H1 (cell line): ENCODE data around the gene ZFR. TPM values are rescaled to one million over a fixed set of nuclear protein-coding genes. Genes with fewer than 3 reads are reported as not detected.
A peak's percentile ranks its signal among the peaks of the same experiment; 100 is the strongest.

Source experiments
- CTCF ChIA-PET: fragments of 300-600 bp; sonication (Branson Sonifier 250); formaldehyde crosslinking; loops from one replicate; lab custom pipeline; 2021; ENCODE audit not compliant: partially characterized antibody; lab: Charles Lee
- POLR2A ChIA-PET: fragments of 300-600 bp; sonication (Branson Sonifier 250); formaldehyde crosslinking; loops from one replicate; lab custom pipeline; 2021; ENCODE audit warnings: inconsistent platforms; ENCODE audit not compliant: partially characterized antibody; lab: Charles Lee
- DNase-seq, 2 experiments: peaks; one replicate each; pipeline versions ENCODE4 v3.0.0 to v3.0.0-alpha.2; 2010 to 2022; ENCODE audit warnings: low spot score in 2 of 2, low read depth in 1 of 2, mixed read lengths in 1 of 2
- FAIRE-seq: peaks from 2 replicates; lab custom pipeline; 2011; peaks lifted over from hg19 to GRCh38; lab: Jason Lieb, UNC
- H2AFZ ChIP-seq: 2 replicates; pipeline ENCODE4 v1.8.1; 2012; ENCODE audit warnings: low read length, inconsistent platforms
- H2AK5ac ChIP-seq: 2 replicates; pipeline ENCODE4 v1.6.1; 2013; ENCODE audit warnings: low read depth, low read length
- H2BK120ac ChIP-seq: replicated peaks from 2 replicates; pipeline ENCODE3; 2013; ENCODE audit warnings: low read depth, low read length, inconsistent platforms
- H2BK12ac ChIP-seq: 2 replicates; pipeline ENCODE4 v1.6.1; 2013; ENCODE audit warnings: low read depth, low read length
- H2BK15ac ChIP-seq: 2 replicates; pipeline ENCODE4 v1.6.1; 2013; ENCODE audit warnings: low read length
- H2BK20ac ChIP-seq: 2 replicates; pipeline ENCODE4 v1.6.1; 2013; ENCODE audit warnings: low read length
- H2BK5ac ChIP-seq: 2 replicates; pipeline ENCODE4 v1.6.1; 2013; ENCODE audit warnings: low read depth, low read length
- H3K14ac ChIP-seq: 2 replicates; pipeline ENCODE4 v1.6.1; 2013; ENCODE audit warnings: inconsistent platforms; ENCODE audit not compliant: insufficient read length
- H3K18ac ChIP-seq: 2 replicates; pipeline ENCODE4 v1.6.1; 2013; ENCODE audit warnings: low read length; ENCODE audit errors: extremely low read depth
- H3K23ac ChIP-seq: 2 replicates; pipeline ENCODE4 v1.6.1; 2013; ENCODE audit warnings: inconsistent platforms; ENCODE audit not compliant: insufficient read length
- H3K23me2 ChIP-seq: 2 replicates; pipeline ENCODE4 v1.6.1; 2013; ENCODE audit warnings: low read depth, low read length
- H3K27ac ChIP-seq: 2 replicates; pipeline ENCODE4 v1.6.1; 2011; ENCODE audit warnings: low read depth, low read length, inconsistent platforms
- H3K27me3 ChIP-seq, 4 experiments: replicated peaks in 1 of 4; 1 replicate in 1 of 4; 2 replicates in 3 of 4; pipeline versions ENCODE4 v1.6.1 to v1.8.1; 2011 to 2013; ENCODE audit warnings: low read length in 3 of 4, mild to moderate bottlenecking in 3 of 4, inconsistent platforms in 2 of 4, mixed read lengths in 2 of 4, moderate library complexity in 1 of 4; ENCODE audit not compliant: control insufficient read depth in 3 of 4, insufficient read depth in 3 of 4; ENCODE audit errors: extremely low read depth in 1 of 4
- H3K36me3 ChIP-seq, 4 experiments: 2 replicates each; pipeline versions ENCODE4 v1.6.1 to v1.8.1; 2011 to 2013; ENCODE audit warnings: mild to moderate bottlenecking in 4 of 4, low read length in 3 of 4, moderate library complexity in 2 of 4, control low read depth in 1 of 4, inconsistent platforms in 1 of 4; ENCODE audit not compliant: insufficient read depth in 4 of 4, control insufficient read depth in 2 of 4
- H3K4ac ChIP-seq: replicated peaks from 2 replicates; pipeline ENCODE3; 2013; ENCODE audit warnings: low read length, low read depth, mixed read lengths, inconsistent platforms; ENCODE audit not compliant: insufficient read length
- H3K4me1 ChIP-seq, 4 experiments: replicated peaks in 1 of 4; 1 replicate in 1 of 4; 2 replicates in 3 of 4; pipeline versions ENCODE4 v1.6.1 to v1.8.1; 2011 to 2013; ENCODE audit warnings: low read length in 3 of 4, inconsistent platforms in 2 of 4, mixed read lengths in 1 of 4; ENCODE audit not compliant: insufficient read depth in 4 of 4, control insufficient read depth in 3 of 4
- H3K4me2 ChIP-seq, 2 experiments: 2 replicates each; pipeline versions ENCODE4 v1.6.1 to v1.8.1; 2011 to 2013; ENCODE audit warnings: low read depth in 2 of 2, low read length in 2 of 2, control low read depth in 1 of 2, inconsistent platforms in 1 of 2, mild to moderate bottlenecking in 1 of 2; ENCODE audit not compliant: insufficient read depth in 1 of 2
- H3K4me3 ChIP-seq, 4 experiments: fragments of 200-600, 300-600 bp in 1 of 4; sonication (generic), shearing (Covaris generic), sonication (Bioruptor Twin) in 1 of 4; 2 replicates each; pipeline versions ENCODE4 v1.5.1 to v1.8.1; 2011 to 2016; ENCODE audit warnings: low read length in 4 of 4, low read depth in 3 of 4, control low read depth in 2 of 4, inconsistent platforms in 2 of 4, mild to moderate bottlenecking in 2 of 4, mixed read lengths in 1 of 4, moderate library complexity in 1 of 4; ENCODE audit not compliant: insufficient read depth in 2 of 4; ENCODE audit errors: extremely low read depth in 1 of 4
- H3K56ac ChIP-seq: replicated peaks from 2 replicates; pipeline ENCODE3; 2013; ENCODE audit warnings: low read depth, mild to moderate bottlenecking, mixed read lengths, low read length, inconsistent platforms; ENCODE audit not compliant: insufficient read length
- H3K79me1 ChIP-seq: 2 replicates; pipeline ENCODE4 v1.6.1; 2013; ENCODE audit warnings: low read depth, low read length, control low read depth
- H3K79me2 ChIP-seq, 2 experiments: 2 replicates each; pipeline versions ENCODE4 v1.6.1 to v1.8.1; 2012 to 2013; ENCODE audit warnings: low read length in 2 of 2, mild to moderate bottlenecking in 2 of 2, inconsistent platforms in 1 of 2; ENCODE audit not compliant: insufficient read depth in 2 of 2, control insufficient read depth in 1 of 2
- H3K9ac ChIP-seq, 4 experiments: replicated peaks in 1 of 4; 1 replicate in 1 of 4; 2 replicates in 3 of 4; pipeline versions ENCODE4 v1.6.1 to v1.8.1; 2011 to 2013; ENCODE audit warnings: low read depth in 3 of 4, low read length in 3 of 4, control low read depth in 2 of 4, mild to moderate bottlenecking in 2 of 4, moderate library complexity in 2 of 4, inconsistent platforms in 1 of 4; ENCODE audit errors: extremely low read depth in 1 of 4
- H3K9me3 ChIP-seq, 2 experiments: 2 replicates each; pipeline versions ENCODE4 v1.6.1 to v1.8.1; 2012 to 2013; ENCODE audit warnings: mild to moderate bottlenecking in 2 of 2, moderate library complexity in 2 of 2, control low read depth in 1 of 2, inconsistent platforms in 1 of 2, low read depth in 1 of 2, low read length in 1 of 2, mixed read lengths in 1 of 2; ENCODE audit not compliant: insufficient read depth in 2 of 2
- H4K20me1 ChIP-seq, 2 experiments: replicated peaks in 1 of 2; 2 replicates each; pipeline versions ENCODE3 to v1.8.1; 2011 to 2013; ENCODE audit warnings: inconsistent platforms in 2 of 2, low read length in 2 of 2, mild to moderate bottlenecking in 1 of 2; ENCODE audit not compliant: insufficient read depth in 2 of 2, control insufficient read depth in 1 of 2
- H4K5ac ChIP-seq: 2 replicates; pipeline ENCODE4 v1.6.1; 2013; ENCODE audit warnings: low read length, low read depth, mixed read lengths, inconsistent platforms; ENCODE audit not compliant: insufficient read length
- H4K8ac ChIP-seq: 2 replicates; pipeline ENCODE4 v1.8.0; 2013; ENCODE audit warnings: mild to moderate bottlenecking, moderate library complexity, low read length, inconsistent platforms; ENCODE audit not compliant: insufficient read depth; ENCODE audit errors: extremely low read depth
- H4K91ac ChIP-seq: replicated peaks from 2 replicates; pipeline ENCODE3; 2013; ENCODE audit warnings: low read length, mixed read lengths, inconsistent platforms; ENCODE audit not compliant: insufficient read length
- ASH2L ChIP-seq: fragments of 200-600, 300-600 bp; sonication (generic); IDR thresholded peaks from one replicate; pipeline ENCODE4 v1.7.1; 2017; ENCODE audit warnings: low read length
- ATF3 ChIP-seq: IDR thresholded peaks from 2 replicates; pipeline ENCODE4 v1.6.1; 2011; ENCODE audit warnings: low read depth, mild to moderate bottlenecking, low read length; ENCODE audit not compliant: insufficient read depth
- CHD1 ChIP-seq: IDR thresholded peaks from 2 replicates; pipeline ENCODE4 v1.6.1; 2012; ENCODE audit warnings: low read depth, low read length, improper control_type of control experiment
- CREB1 ChIP-seq: IDR thresholded peaks from 2 replicates; pipeline ENCODE4 v1.6.1; 2012; ENCODE audit warnings: inconsistent platforms
- FOSL1 ChIP-seq: IDR thresholded peaks from 2 replicates; pipeline ENCODE4 v1.6.1; 2011; ENCODE audit warnings: mild to moderate bottlenecking, low read depth, low read length, moderate library complexity; ENCODE audit not compliant: insufficient read depth
- JUN ChIP-seq: IDR thresholded peaks from 2 replicates; pipeline ENCODE4 v1.6.1; 2011; ENCODE audit warnings: low read depth, mild to moderate bottlenecking, improper control_type of control experiment, low read length
- KDM1A ChIP-seq: fragments of 200-600, 300-600 bp; sonication (generic); IDR thresholded peaks from 2 replicates; pipeline ENCODE4 v1.7.1; 2016; ENCODE audit warnings: mild to moderate bottlenecking, low read length, borderline replicate concordance
- MAX ChIP-seq: IDR thresholded peaks from 2 replicates; pipeline ENCODE4 v1.6.1; 2012; ENCODE audit warnings: inconsistent platforms
- RXRA ChIP-seq: IDR thresholded peaks from 2 replicates; pipeline ENCODE4 v1.6.1; 2011; ENCODE audit warnings: low read depth, mild to moderate bottlenecking, low read length, moderate library complexity; ENCODE audit not compliant: insufficient read depth
- SP4 ChIP-seq: IDR thresholded peaks from 2 replicates; pipeline ENCODE4 v1.6.1; 2012; ENCODE audit warnings: low read length, inconsistent platforms
- TBP ChIP-seq: IDR thresholded peaks from 2 replicates; pipeline ENCODE4 v1.6.1; 2011; ENCODE audit warnings: low read depth, low read length, improper control_type of control experiment
- YY1 ChIP-seq: IDR thresholded peaks from 2 replicates; pipeline ENCODE4 v1.6.1; 2011; ENCODE audit warnings: low read depth, mild to moderate bottlenecking, low read length
- WGBS, 2 experiments: shearing (Covaris generic) in 1 of 2; methylation state at CpG; one replicate each; pipeline versions ENCODE4 v1.1.6 to v1.1.7; 2013 to 2015; ENCODE audit warnings: low lambda C conversion rate in 2 of 2, mixed read lengths in 2 of 2, inconsistent platforms in 1 of 2, low coverage in 1 of 2, missing lambda C conversion rate in 1 of 2; ENCODE audit not compliant: insufficient replicate concordance in 2 of 2, insufficient coverage in 1 of 2, insufficient read length in 1 of 2; ENCODE audit errors: extremely low coverage in 1 of 2, missing lambda C conversion rate in 1 of 2; 5-methylcytosine and 5-hydroxymethylcytosine counted together
- polyA plus RNA-seq, 7 experiments: library from polyadenylated mRNA; depleted of rRNA in 3 of 7; stranded (reverse) in 5 of 7; unstranded in 2 of 7; fragments of >200 nt in 5 of 7; fragments of 200-250 nt in 2 of 7; gene quantifications; 1 replicate in 5 of 7; 2 replicates in 1 of 7; 4 replicates in 1 of 7; pipeline versions ENCODE4 v1.2.1 to v1.2.3, GENCODE V29; 2011 to 2013; ENCODE audit warnings: missing spikeins in 2 of 7, mixed read lengths in 2 of 7
- total RNA-seq: library from RNA; stranded (reverse); fragmentation: NEBNext Ultra II Directional; extraction: Animal tissue kit (Norgen Biotek cat#: 25700); gene quantifications from 2 replicates; pipeline ENCODE4 v1.2.1, GENCODE V29; 2021

Gene ZFR
- total and polyA plus RNA-seq, 2 of the 8 experiments (the other 6 are each of a cell fraction or from before 2014, with no cell fraction given), result 68.8 to 92.7 TPM

GRCh38 chr5:32315221-32316014 lies 129.1 kb downstream of the ZFR start:
- H3K4me3 ChIP-seq, result no peak overlapping the region
- DNase-seq (peak in 1 of 2 experiments; percentile 16), FAIRE-seq (no peak)
- POLR2A ChIA-PET, result no interaction called here
- no peak overlapping the region for H4K5ac ChIP-seq
- H2BK12ac ChIP-seq, result no peak overlapping the region
- H2AK5ac ChIP-seq, result no peak overlapping the region
- peaks cover 7% of the 10 kb centered on the region for H3K23me2 ChIP-seq
- WGBS, 2 experiments, result 87% methylated on average over 8 of the region's 8 CpGs; no CpG with 5 or more reads in 1 of the 2 experiments
- no peak overlapping the region for H2BK15ac ChIP-seq
- CTCF ChIA-PET, result interaction anchor here (1.7 to 9.4 kb wide), 3 partner anchors 14 to 83 kb away, joined by 10 to 87 read pairs (median 57); no protein-coding TSS in a partner anchor
- H4K91ac ChIP-seq, result no peak overlapping the region
- no peaks in the 10 kb centered on the region; a peak in 1 of 8 replicates for H3K36me3 ChIP-seq
- no peak overlapping the region for H2AFZ ChIP-seq
- H3K4me1 ChIP-seq, result peaks cover 0 to 11% (median 4%) of the 10 kb centered on the region in 4 experiments; a peak in 4 of 7 replicates
- no peak overlapping the region for H3K9ac ChIP-seq
- H3K9me3 ChIP-seq, result no peaks in the 10 kb centered on the region
- H3K4ac ChIP-seq, result no peak overlapping the region
- H3K18ac ChIP-seq, result no peak overlapping the region
- H2BK5ac ChIP-seq, result no peak overlapping the region
- H3K4me2 ChIP-seq, result no peak overlapping the region
- no peak overlapping the region for H3K56ac ChIP-seq
- H3K27me3 ChIP-seq, result no peaks in the 10 kb centered on the region
- H3K79me1 ChIP-seq, result no peaks in the 10 kb centered on the region; the same call in 1 of the 2 replicates
- no peak overlapping the region for H2BK20ac ChIP-seq
- H4K20me1 ChIP-seq, result no peaks in the 10 kb centered on the region
- H3K14ac ChIP-seq, result no peak overlapping the region
- H3K79me2 ChIP-seq, result peaks cover 0 to 19% of the 10 kb centered on the region in 2 experiments; a peak in 3 of 4 replicates
- no peak overlapping the region for H2BK120ac ChIP-seq
- no peak overlapping the region for H3K27ac ChIP-seq
- no peak overlapping the region for H3K23ac ChIP-seq
- H4K8ac ChIP-seq, result no peak overlapping the region
- TF ChIP-seq YY1 (no peak), JUN (no peak), FOSL1 (no peak), ATF3 (no peak), CHD1 (no peak), TBP (no peak), ASH2L (no peak), RXRA (no peak), CREB1 (no peak), SP4 (no peak), KDM1A (no peak), MAX (no peak)
